ENCODE data around the gene KIAA1328. TPM values are rescaled to one million over a fixed set of nuclear protein-coding genes. Genes with fewer than 3 reads are reported as not detected.

Gene KIAA1328
- total and polyA plus RNA-seq, 3 donors from 2014 or later: 19.9 to 48.7 (median 35.0) TPM

- Histone ChIP-seq H3K4me3 (no peak overlapping the region), H3K4me1 (no peaks in the 10 kb centered on the region), H3K9me3 (no peaks in the 10 kb centered on the region), H3K36me3 (ENCODE audit: low read depth, missing control alignments) (no peaks in the 10 kb centered on the region), H3K27ac (no peak overlapping the region), H3K27me3 (no peaks in the 10 kb centered on the region)
- 77 to 81% methylated on average over 1 of the region's 1 CpG for WGBS, 2 donors
- intact Hi-C loops (cut with DNase I; ENCODE audit: low total_unique reads): no loop called here
- TF ChIP-seq CTCF (IDR thresholded peaks at IDR 0.05): no peak
- no peak for TF ChIP-seq POLR2A (IDR thresholded peaks at IDR 0.05)
- no peak for DNase-seq
These were observed 378.4 kb downstream of the KIAA1328 start for GRCh38 chr18:37207343-37207742.

GRCh38 chr18:37210781-37211180 is 381.9 kb downstream of the KIAA1328 start:
- no peaks in the 10 kb centered on the region for H3K27me3 ChIP-seq
- no peaks in the 10 kb centered on the region for H3K9me3 ChIP-seq
- intact Hi-C loops (cut with DNase I; ENCODE audit: low total_unique reads): no loop called here
- H3K4me1 ChIP-seq: no peaks in the 10 kb centered on the region
- H3K36me3 ChIP-seq (ENCODE audit: low read depth, missing control alignments): no peaks in the 10 kb centered on the region
- H3K4me3 ChIP-seq: no peak overlapping the region
- TF ChIP-seq CTCF (IDR thresholded peaks at IDR 0.05) (no peak), POLR2A (IDR thresholded peaks at IDR 0.05) (no peak)
- 67 to 68% methylated on average over 1 of the region's 1 CpG for WGBS, 2 donors
- DNase-seq: no peak
- no peak overlapping the region for H3K27ac ChIP-seq

GRCh38 chr18:37218022-37218590 is 389.2 kb downstream of the KIAA1328 start:
- Histone ChIP-seq H3K36me3 (ENCODE audit: low read depth, missing control alignments) (no peaks in the 10 kb centered on the region), H3K9me3 (no peaks in the 10 kb centered on the region), H3K27ac (no peak overlapping the region), H3K4me1 (no peaks in the 10 kb centered on the region), H3K27me3 (no peaks in the 10 kb centered on the region), H3K4me3 (no peak overlapping the region)
- WGBS, 2 donors: 61 to 75% methylated on average over 2 of the region's 2 CpGs
- no peak for TF ChIP-seq CTCF (IDR thresholded peaks at IDR 0.05)
- no peak for TF ChIP-seq POLR2A (IDR thresholded peaks at IDR 0.05)
- intact Hi-C loops (cut with DNase I; ENCODE audit: low total_unique reads): no loop called here
- no peak for DNase-seq

- Histone ChIP-seq H3K4me3 (no peak overlapping the region), H3K9me3 (no peaks in the 10 kb centered on the region), H3K27me3 (no peaks in the 10 kb centered on the region), H3K27ac (no peak overlapping the region), H3K36me3 (ENCODE audit: low read depth, missing control alignments) (no peaks in the 10 kb centered on the region), H3K4me1 (no peaks in the 10 kb centered on the region)
- intact Hi-C loops (cut with DNase I; ENCODE audit: low total_unique reads): no loop called here
- DNase-seq: no peak
- TF ChIP-seq CTCF (IDR thresholded peaks at IDR 0.05) (no peak), POLR2A (IDR thresholded peaks at IDR 0.05) (no peak)
- 85 to 100% methylated on average over 2 to 7 of the region's 7 CpGs for WGBS, 2 donors
These were observed 390.3 kb downstream of the KIAA1328 start for GRCh38 chr18:37219257-37219656.

- Histone ChIP-seq H3K4me1 (no peaks in the 10 kb centered on the region), H3K4me3 (no peak overlapping the region), H3K36me3 (ENCODE audit: low read depth, missing control alignments) (no peaks in the 10 kb centered on the region), H3K27ac (no peak overlapping the region), H3K27me3 (no peaks in the 10 kb centered on the region), H3K9me3 (no peaks in the 10 kb centered on the region)
- 85 to 94% methylated on average over 4 of the region's 4 CpGs for WGBS, 2 donors
- intact Hi-C loops (cut with DNase I; ENCODE audit: low total_unique reads): no loop called here
- DNase-seq: no peak
- TF ChIP-seq POLR2A (IDR thresholded peaks at IDR 0.05) (no peak), CTCF (IDR thresholded peaks at IDR 0.05) (no peak)
These were observed 393.5 kb downstream of the KIAA1328 start for GRCh38 chr18:37222354-37222998.
